Dermis blood vessel endothelial cell (primary cell): Measurements from ENCODE around the gene PTPRN2. TPM values are rescaled to one million over a fixed set of nuclear protein-coding genes. Genes with fewer than 3 reads are reported as not detected.
"Not testable (repeated sequence)": the region's sequence is repeated elsewhere in the genome, so short reads cannot be mapped to it uniquely, and the experiment has no call there.

Experiments used
- DNase-seq: peaks from one replicate; pipeline ENCODE4 v3.0.0; 2010
- total RNA-seq: library from RNA; depleted of rRNA; stranded (reverse); fragments of >200 nt; gene quantifications from 2 replicates; pipeline ENCODE4 v1.2.3, GENCODE V29; 2014

The PTPRN2 gene
- total RNA-seq, 1 donor from 2014 or later, result 2.2 TPM

DNA sequence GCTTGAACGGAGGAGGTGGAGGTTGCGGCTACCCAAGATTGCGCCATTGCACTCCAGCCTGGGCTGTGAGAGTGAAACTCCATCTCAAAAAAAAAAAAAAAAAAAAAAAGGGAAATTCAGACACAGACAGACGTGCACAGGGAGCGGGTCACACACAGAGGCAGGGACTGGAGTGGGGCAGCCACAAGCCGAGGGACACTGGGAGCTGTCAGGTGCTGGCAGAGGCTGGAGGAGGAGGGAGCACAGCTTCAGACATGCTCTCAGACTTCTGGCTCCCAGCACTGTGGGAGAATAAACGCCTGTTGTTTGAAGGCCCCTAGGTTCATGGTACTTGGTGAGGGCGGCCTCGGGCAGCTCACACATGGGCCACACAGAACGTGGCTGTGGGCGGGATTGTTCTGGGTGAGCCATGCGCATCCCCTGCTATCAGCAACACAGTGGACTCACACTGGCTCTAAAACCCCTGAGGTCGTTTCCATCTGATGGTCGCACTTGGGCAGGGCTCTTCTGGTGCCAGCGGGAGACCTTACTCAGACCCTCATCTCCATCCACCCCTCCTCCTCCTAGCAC lies 874.9 kb downstream of the PTPRN2 start:
- no peak for DNase-seq

DNA sequence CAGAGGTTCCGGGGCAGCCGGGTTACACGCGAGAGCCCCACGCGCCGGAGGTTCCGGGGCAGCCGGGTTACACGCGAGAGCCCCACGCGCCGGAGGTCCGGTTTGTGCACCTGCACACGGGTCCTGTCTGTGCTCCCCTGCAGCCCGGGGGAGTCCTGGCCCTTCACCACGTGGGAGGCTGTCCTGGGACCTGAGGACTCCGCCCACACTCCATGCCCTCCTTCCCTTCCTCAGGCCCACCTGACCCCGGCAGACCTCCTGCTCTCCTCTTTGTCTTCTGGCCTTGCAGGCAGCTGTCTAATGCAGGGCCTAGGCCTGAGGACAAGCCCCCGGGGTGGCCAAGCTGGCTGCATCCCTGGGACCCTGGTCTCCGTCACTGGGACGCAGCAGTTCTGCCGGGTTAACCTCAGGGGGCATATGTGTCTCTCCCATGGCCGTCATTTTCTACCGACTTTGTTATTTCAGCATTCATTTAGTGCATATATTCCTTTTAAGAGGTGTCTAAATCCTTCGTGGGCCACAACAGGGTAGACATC lies 876.2 kb downstream of the PTPRN2 start:
- no peak for DNase-seq

- no peak for DNase-seq
These were observed 877.2 kb downstream of the PTPRN2 start for GRCh38 chr7:157710396-157710795.

- DNase-seq, result no peak
These were observed 877.9 kb downstream of the PTPRN2 start for GRCh38 chr7:157709531-157710251.

DNA sequence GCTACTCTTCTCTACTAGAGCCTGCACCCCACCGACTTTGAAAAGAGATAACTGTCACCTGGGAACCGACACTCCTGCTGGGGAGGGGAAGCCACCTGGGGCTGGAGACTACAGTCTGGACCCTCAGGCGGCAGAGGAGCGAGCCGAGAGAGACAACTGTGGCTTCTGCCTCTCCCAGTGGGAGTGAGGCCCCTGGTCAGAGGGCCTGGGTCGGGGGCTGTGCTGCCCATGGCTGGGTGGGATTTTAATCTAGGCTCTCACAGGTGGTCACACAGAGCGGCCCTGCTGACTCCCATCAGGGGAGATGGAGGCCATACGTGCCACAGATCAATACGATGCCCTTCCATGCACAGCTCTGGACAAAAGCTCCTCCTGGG lies 878.7 kb downstream of the PTPRN2 start:
- no peak for DNase-seq

GRCh38 chr7:157707983-157708918 lies 879.4 kb downstream of the PTPRN2 start:
- no peak for DNase-seq

DNA sequence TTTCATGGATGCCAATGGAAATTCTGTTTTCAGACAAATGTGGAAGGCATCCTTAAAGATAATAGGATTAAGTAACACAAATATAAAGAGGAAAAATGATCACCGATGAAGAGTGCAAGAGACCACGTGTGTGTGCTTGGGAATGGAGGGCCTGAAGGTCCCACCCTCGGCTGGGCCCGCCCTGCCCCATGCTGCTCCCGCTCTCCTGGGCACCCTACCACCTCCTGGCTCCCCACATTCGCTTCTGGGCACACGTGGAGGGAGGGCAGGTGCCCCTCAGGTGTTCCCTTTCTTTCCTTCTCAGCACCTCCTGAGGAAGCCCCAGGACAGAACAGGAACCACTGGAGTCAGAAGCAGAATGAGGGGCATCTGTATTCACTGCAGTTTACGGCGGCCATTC lies 883.3 kb downstream of the PTPRN2 start:
- no peak for DNase-seq

DNA sequence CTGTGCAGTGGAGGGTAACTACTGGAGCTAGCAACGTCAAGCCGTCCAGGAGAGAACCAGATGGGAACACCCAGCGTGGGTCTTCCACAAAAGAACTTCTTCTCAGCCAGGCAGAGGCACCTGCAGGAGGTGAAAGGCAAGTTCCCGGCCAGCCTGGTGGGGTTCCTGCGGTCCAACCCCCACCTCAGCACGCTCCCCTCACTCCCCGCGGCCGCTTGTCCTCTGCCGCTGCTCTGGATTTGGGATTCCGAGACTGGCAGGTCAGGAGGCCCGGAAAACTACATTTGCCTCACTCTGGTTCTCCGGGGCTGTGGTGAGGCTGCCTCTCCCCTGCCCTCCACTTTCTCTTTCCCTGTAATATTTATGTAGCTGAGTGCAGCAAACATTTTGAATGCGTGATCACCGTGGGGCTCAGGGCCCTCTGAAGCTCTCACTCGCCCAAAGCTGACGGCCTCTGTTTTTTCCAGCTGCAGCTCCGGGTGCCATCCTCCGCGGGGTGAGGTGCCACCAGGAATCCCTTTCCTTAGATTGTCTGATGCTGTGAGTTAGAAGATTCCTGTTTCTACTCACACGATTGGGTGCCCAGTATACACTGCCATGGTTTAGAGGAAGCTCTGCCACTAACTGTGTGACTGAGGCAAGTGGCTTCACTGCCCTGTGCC lies 884.0 kb downstream of the PTPRN2 start:
- no peak for DNase-seq

GRCh38 chr7:157703131-157703530 lies 884.5 kb downstream of the PTPRN2 start:
- DNase-seq, result no peak

GRCh38 chr7:157702311-157703023 lies 885.2 kb downstream of the PTPRN2 start:
- DNase-seq, result no peak

- not testable (repeated sequence) for DNase-seq
These were observed 886.0 kb downstream of the PTPRN2 start for GRCh38 chr7:157701395-157702180.

DNA sequence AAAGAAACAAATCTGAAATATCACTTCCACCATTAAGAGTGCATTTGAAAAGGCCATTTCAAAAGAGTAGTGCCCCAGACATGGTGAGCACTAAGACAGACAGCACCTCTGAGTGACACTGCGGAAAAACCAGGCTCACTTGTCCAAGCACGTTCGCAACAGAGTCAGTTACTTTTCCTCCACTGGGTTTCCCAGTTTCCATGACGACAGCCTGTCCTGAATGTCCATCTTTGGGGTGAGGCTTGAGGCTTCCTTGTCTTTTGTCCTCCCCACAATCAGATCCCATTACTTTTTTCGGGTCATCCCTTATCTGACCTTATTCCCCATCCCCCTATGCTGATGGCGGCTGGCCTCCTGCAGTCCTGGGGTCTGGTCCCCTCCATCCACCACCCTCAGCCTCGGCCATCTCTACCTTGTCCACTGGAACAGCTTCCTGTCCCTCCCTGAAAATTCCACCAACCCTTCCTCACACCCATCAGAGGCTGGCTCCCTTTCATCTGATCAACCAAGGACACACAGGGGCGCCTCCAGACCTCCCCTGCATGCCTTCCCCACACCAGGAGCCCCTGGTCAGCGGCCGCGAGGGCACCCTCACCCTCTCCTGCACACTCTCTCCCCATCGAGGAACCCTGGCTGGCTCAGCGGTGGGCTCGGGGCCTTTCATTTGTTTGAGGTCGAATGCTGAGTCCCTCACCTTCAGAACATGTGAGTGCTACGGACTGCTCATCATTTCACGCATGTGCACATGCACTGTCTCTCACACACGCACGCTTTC lies 887.2 kb downstream of the PTPRN2 start:
- DNase-seq, result no peak

- no peak for DNase-seq
These were observed 888.1 kb downstream of the PTPRN2 start for GRCh38 chr7:157699357-157700013.

- not testable (repeated sequence) for DNase-seq
These were observed 890.3 kb downstream of the PTPRN2 start for GRCh38 chr7:157697287-157697686.

GRCh38 chr7:157695609-157696008 lies 892.0 kb downstream of the PTPRN2 start:
- not testable (repeated sequence) for DNase-seq

- no peak for DNase-seq
These were observed 893.3 kb downstream of the PTPRN2 start for GRCh38 chr7:157694376-157694665.

- DNase-seq, result no peak
These were observed 893.9 kb downstream of the PTPRN2 start for GRCh38 chr7:157693521-157694375.

DNA sequence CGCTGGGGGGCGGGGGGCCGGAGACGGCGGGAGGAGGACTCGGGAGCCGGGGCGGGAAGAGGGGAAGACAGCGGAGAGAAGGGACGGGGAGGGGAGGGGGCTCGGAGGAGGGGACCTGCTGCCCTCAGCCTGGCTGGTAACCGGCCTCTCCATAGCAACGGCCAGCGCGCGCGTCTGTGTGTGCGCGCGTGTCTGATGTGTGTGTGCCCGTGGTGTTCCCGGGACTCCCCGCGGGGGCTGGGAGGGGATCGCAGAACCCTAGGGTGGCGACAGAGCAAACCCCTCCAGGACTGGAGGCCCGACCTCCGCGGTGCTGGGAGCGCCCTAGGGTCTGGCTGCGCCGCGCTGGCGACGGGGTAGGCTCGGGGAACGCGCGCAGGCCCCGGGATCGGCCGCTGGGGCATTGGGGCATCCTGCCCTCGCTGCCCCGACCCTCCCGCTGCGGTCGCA lies 894.5 kb downstream of the PTPRN2 start:
- DNase-seq, result no peak

- no peak for DNase-seq
These were observed 895.1 kb downstream of the PTPRN2 start for GRCh38 chr7:157692460-157693011.
